SK-N-SH treated with all-trans-retinoic acid at 6 μM for 48 hours (cell line): ENCODE results near the gene KCNH3.
A peak's percentile ranks its signal among the peaks of the same experiment; 100 is the strongest.

Experiments
- ATAC-seq: fragments of 200-7000 bp; cut with Tn5 transposase; 3 replicates; pipeline ENCODE4 v1.9.1; 2020; ENCODE audit warnings: mild to moderate bottlenecking, moderate library complexity
- ARNTL ChIP-seq: fragments of 450-650 bp; formaldehyde crosslinking; IDR thresholded peaks from 2 replicates; pipeline ENCODE4 v1.5.0; 2020; ENCODE audit warnings: low read depth, mild to moderate bottlenecking, moderate library complexity, borderline replicate concordance
- BACH2 ChIP-seq: fragments of 250-450 bp; sonication (Bioruptor Pico); IDR thresholded peaks from 2 replicates; pipeline ENCODE4 v1.9.0; 2021; ENCODE audit warnings: mild to moderate bottlenecking, borderline replicate concordance
- CSDC2 ChIP-seq: fragments of 250-450 bp; sonication (Bioruptor Pico); IDR thresholded peaks from 2 replicates; pipeline ENCODE4 v1.5.0; 2020; ENCODE audit warnings: mild to moderate bottlenecking, moderate library complexity
- ESRRG ChIP-seq: fragments of 250-450 bp; sonication (Bioruptor Pico); IDR thresholded peaks from 2 replicates; pipeline ENCODE4 v1.6.1; 2021; ENCODE audit warnings: mild to moderate bottlenecking
- ISL1 ChIP-seq: fragments of 250-450 bp; sonication (Bioruptor Pico); IDR thresholded peaks from 2 replicates; pipeline ENCODE4 v2.1.2; 2022; ENCODE audit warnings: mild to moderate bottlenecking, moderate library complexity
- OSR1 ChIP-seq: fragments of 250-450 bp; sonication (Bioruptor Pico); IDR thresholded peaks from 2 replicates; pipeline ENCODE4 v1.8.0; 2022; ENCODE audit warnings: moderate library complexity, mild to moderate bottlenecking, inconsistent platforms
- PPARA ChIP-seq: fragments of 250-450 bp; sonication (Bioruptor Pico); IDR thresholded peaks from 2 replicates; pipeline ENCODE4 v1.5.0; 2020; ENCODE audit warnings: mild to moderate bottlenecking, borderline replicate concordance
- RARB ChIP-seq: fragments of 250-450 bp; sonication (Bioruptor Pico); IDR thresholded peaks from 2 replicates; pipeline ENCODE4 v1.8.0; 2021; ENCODE audit warnings: mild to moderate bottlenecking, moderate library complexity
- SNAI2 ChIP-seq: fragments of 250-450 bp; sonication (Bioruptor Pico); IDR thresholded peaks from 2 replicates; pipeline ENCODE4 v1.5.0; 2020; ENCODE audit warnings: mild to moderate bottlenecking, moderate library complexity
- TCF4 ChIP-seq: fragments of 250-450 bp; sonication (Bioruptor Pico); IDR thresholded peaks from 2 replicates; pipeline ENCODE4 v1.8.0; 2021; ENCODE audit warnings: mild to moderate bottlenecking, moderate library complexity, borderline replicate concordance
- TOX ChIP-seq: fragments of 250-450 bp; sonication (Bioruptor Pico); IDR thresholded peaks from 2 replicates; pipeline ENCODE4 v1.8.0; 2021; ENCODE audit warnings: mild to moderate bottlenecking, moderate library complexity, borderline replicate concordance
- ZC3H10 ChIP-seq: fragments of 250-450 bp; sonication (Bioruptor Pico); IDR thresholded peaks from 2 replicates; pipeline ENCODE4 v1.5.1; 2021; ENCODE audit warnings: mild to moderate bottlenecking, moderate library complexity
- ZFP3 ChIP-seq: fragments of 250-450 bp; sonication (Bioruptor Pico); IDR thresholded peaks from 2 replicates; pipeline ENCODE4 v1.5.0; 2020; ENCODE audit warnings: mild to moderate bottlenecking, moderate library complexity
- ZFP30 ChIP-seq: fragments of 450-650 bp; formaldehyde crosslinking; IDR thresholded peaks from 2 replicates; pipeline ENCODE4 v1.5.0; 2022; ENCODE audit warnings: mild to moderate bottlenecking, moderate library complexity
- ZNF565 ChIP-seq: fragments of 450-650 bp; formaldehyde crosslinking; conservative IDR thresholded peaks from 2 replicates; pipeline ENCODE4 v1.5.0; 2020; ENCODE audit warnings: low read depth, mild to moderate bottlenecking, moderate library complexity
- ZNF70 ChIP-seq: fragments of 450-650 bp; formaldehyde crosslinking; IDR thresholded peaks from 2 replicates; pipeline ENCODE4 v1.5.0; 2020; ENCODE audit warnings: mild to moderate bottlenecking, moderate library complexity
- TF ChIP-seq, protein P1 (sequence below): fragments of 250-450 bp; sonication (Bioruptor Pico); IDR thresholded peaks from 2 replicates; pipeline ENCODE4 v1.8.0; 2020; ENCODE audit warnings: mild to moderate bottlenecking, moderate library complexity, borderline replicate concordance
- TF ChIP-seq, protein P2 (sequence below): fragments of 250-450 bp; sonication (Bioruptor Pico); IDR thresholded peaks from 2 replicates; pipeline ENCODE4 v1.8.0; 2021; ENCODE audit warnings: low read depth, mild to moderate bottlenecking, moderate library complexity, borderline replicate concordance
- TF ChIP-seq, protein P3 (sequence below): fragments of 250-450 bp; sonication (Bioruptor Pico); IDR thresholded peaks from 2 replicates; pipeline ENCODE4 v1.5.1; 2021; ENCODE audit warnings: mild to moderate bottlenecking, moderate library complexity
- TF ChIP-seq, protein P4 (sequence below): fragments of 250-450 bp; sonication (Bioruptor Pico); IDR thresholded peaks from 2 replicates; pipeline ENCODE4 v1.5.0; 2020; ENCODE audit warnings: mild to moderate bottlenecking, moderate library complexity
- TF ChIP-seq, protein P5 (sequence below): fragments of 250-450 bp; sonication (Bioruptor Pico); IDR thresholded peaks from 2 replicates; pipeline ENCODE4 v1.5.1; 2020; ENCODE audit warnings: low read depth, mild to moderate bottlenecking, moderate library complexity

The KCNH3 gene

DNA sequence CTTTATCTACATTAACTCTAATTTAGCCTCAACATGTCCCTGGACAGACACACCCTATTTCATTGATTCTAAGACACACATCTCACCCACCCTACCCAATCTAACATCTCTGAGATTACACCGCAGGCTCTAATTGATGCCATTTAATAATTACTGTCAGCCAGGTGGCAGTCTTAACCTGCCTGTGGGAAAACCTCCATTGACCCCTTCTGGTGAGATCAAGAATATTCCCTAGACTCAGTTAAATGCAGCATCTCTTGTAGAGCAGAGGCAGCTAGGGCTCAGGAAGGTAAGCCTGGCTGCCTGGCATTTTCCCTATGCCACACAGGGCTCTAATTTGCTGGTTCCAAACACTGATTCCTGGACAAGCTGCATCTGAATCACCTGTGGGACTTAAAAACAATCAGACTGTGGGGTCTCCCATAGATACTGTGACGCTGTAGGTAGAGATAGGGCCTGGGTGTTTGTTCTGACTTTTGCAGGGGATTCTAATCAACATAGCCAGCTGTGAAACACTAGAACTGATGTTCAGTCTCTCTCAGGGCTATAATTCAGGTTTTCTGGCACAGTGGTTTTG is 14.8 kb downstream of the KCNH3 start:
- ATAC-seq = peak; percentile 68
- TF ChIP-seq TOX (CRISPR knock-in tag) = no peak
- TF ChIP-seq, protein P1, sequence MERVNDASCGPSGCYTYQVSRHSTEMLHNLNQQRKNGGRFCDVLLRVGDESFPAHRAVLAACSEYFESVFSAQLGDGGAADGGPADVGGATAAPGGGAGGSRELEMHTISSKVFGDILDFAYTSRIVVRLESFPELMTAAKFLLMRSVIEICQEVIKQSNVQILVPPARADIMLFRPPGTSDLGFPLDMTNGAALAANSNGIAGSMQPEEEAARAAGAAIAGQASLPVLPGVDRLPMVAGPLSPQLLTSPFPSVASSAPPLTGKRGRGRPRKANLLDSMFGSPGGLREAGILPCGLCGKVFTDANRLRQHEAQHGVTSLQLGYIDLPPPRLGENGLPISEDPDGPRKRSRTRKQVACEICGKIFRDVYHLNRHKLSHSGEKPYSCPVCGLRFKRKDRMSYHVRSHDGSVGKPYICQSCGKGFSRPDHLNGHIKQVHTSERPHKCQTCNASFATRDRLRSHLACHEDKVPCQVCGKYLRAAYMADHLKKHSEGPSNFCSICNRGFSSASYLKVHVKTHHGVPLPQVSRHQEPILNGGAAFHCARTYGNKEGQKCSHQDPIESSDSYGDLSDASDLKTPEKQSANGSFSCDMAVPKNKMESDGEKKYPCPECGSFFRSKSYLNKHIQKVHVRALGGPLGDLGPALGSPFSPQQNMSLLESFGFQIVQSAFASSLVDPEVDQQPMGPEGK = no peak
- TF ChIP-seq ZFP30 (CRISPR knock-in tag) = no peak
- no peak for TF ChIP-seq RARB (CRISPR knock-in tag)
- no peak for TF ChIP-seq BACH2 (CRISPR knock-in tag)
- no peak for TF ChIP-seq OSR1
- TF ChIP-seq, protein P2, sequence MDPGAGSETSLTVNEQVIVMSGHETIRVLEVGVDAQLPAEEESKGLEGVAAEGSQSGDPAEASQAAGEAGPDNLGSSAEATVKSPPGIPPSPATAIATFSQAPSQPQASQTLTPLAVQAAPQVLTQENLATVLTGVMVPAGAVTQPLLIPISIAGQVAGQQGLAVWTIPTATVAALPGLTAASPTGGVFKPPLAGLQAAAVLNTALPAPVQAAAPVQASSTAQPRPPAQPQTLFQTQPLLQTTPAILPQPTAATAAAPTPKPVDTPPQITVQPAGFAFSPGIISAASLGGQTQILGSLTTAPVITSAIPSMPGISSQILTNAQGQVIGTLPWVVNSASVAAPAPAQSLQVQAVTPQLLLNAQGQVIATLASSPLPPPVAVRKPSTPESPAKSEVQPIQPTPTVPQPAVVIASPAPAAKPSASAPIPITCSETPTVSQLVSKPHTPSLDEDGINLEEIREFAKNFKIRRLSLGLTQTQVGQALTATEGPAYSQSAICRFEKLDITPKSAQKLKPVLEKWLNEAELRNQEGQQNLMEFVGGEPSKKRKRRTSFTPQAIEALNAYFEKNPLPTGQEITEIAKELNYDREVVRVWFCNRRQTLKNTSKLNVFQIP (CRISPR knock-in tag) = no peak
- TF ChIP-seq ARNTL (CRISPR knock-in tag) = no peak
- TF ChIP-seq PPARA = no peak
- TF ChIP-seq, protein P3, sequence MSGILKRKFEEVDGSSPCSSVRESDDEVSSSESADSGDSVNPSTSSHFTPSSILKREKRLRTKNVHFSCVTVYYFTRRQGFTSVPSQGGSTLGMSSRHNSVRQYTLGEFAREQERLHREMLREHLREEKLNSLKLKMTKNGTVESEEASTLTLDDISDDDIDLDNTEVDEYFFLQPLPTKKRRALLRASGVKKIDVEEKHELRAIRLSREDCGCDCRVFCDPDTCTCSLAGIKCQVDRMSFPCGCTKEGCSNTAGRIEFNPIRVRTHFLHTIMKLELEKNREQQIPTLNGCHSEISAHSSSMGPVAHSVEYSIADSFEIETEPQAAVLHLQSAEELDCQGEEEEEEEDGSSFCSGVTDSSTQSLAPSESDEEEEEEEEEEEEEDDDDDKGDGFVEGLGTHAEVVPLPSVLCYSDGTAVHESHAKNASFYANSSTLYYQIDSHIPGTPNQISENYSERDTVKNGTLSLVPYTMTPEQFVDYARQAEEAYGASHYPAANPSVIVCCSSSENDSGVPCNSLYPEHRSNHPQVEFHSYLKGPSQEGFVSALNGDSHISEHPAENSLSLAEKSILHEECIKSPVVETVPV = no peak
- no peak for TF ChIP-seq CSDC2 (CRISPR knock-in tag)
- TF ChIP-seq ZNF565 = no peak
- no peak for TF ChIP-seq ZNF70
- no peak for TF ChIP-seq ZFP3 (CRISPR knock-in tag)
- TF ChIP-seq SNAI2 (CRISPR knock-in tag) = no peak
- TF ChIP-seq TCF4 = no peak
- TF ChIP-seq ESRRG = no peak
- TF ChIP-seq, protein P4, sequence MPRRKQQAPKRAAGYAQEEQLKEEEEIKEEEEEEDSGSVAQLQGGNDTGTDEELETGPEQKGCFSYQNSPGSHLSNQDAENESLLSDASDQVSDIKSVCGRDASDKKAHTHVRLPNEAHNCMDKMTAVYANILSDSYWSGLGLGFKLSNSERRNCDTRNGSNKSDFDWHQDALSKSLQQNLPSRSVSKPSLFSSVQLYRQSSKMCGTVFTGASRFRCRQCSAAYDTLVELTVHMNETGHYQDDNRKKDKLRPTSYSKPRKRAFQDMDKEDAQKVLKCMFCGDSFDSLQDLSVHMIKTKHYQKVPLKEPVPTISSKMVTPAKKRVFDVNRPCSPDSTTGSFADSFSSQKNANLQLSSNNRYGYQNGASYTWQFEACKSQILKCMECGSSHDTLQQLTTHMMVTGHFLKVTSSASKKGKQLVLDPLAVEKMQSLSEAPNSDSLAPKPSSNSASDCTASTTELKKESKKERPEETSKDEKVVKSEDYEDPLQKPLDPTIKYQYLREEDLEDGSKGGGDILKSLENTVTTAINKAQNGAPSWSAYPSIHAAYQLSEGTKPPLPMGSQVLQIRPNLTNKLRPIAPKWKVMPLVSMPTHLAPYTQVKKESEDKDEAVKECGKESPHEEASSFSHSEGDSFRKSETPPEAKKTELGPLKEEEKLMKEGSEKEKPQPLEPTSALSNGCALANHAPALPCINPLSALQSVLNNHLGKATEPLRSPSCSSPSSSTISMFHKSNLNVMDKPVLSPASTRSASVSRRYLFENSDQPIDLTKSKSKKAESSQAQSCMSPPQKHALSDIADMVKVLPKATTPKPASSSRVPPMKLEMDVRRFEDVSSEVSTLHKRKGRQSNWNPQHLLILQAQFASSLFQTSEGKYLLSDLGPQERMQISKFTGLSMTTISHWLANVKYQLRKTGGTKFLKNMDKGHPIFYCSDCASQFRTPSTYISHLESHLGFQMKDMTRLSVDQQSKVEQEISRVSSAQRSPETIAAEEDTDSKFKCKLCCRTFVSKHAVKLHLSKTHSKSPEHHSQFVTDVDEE = no peak
- no peak for TF ChIP-seq ISL1 (CRISPR knock-in tag)
- TF ChIP-seq, protein P5, sequence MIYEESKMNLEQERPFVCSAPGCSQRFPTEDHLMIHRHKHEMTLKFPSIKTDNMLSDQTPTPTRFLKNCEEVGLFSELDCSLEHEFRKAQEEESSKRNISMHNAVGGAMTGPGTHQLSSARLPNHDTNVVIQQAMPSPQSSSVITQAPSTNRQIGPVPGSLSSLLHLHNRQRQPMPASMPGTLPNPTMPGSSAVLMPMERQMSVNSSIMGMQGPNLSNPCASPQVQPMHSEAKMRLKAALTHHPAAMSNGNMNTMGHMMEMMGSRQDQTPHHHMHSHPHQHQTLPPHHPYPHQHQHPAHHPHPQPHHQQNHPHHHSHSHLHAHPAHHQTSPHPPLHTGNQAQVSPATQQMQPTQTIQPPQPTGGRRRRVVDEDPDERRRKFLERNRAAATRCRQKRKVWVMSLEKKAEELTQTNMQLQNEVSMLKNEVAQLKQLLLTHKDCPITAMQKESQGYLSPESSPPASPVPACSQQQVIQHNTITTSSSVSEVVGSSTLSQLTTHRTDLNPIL (CRISPR knock-in tag) = no peak

DNA sequence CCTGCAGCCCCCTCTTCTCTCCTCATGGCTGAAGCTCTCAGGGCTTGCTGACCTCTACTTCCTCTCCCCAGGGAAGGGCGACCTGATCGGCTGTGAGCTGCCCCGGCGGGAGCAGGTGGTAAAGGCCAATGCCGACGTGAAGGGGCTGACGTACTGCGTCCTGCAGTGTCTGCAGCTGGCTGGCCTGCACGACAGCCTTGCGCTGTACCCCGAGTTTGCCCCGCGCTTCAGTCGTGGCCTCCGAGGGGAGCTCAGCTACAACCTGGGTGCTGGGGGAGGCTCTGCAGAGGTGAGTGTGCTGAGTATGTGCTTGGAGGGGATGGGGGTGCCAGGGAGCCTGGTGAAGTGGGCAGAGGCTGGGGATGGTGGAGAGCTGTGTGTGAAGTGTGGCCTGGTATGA is 15.4 kb downstream of the KCNH3 start:
- no peak; the same call in 2 of the 3 replicates for ATAC-seq
- TF ChIP-seq ZC3H10 (CRISPR knock-in tag) = no peak
- TF ChIP-seq, protein P5 (CRISPR knock-in tag) = no peak
